ENCODE data around the gene TMEM92.
"Not testable (repeated sequence)": the region's sequence is repeated elsewhere in the genome, so short reads cannot be mapped to it uniquely, and the experiment has no call there.

TMEM92 gene

DNA sequence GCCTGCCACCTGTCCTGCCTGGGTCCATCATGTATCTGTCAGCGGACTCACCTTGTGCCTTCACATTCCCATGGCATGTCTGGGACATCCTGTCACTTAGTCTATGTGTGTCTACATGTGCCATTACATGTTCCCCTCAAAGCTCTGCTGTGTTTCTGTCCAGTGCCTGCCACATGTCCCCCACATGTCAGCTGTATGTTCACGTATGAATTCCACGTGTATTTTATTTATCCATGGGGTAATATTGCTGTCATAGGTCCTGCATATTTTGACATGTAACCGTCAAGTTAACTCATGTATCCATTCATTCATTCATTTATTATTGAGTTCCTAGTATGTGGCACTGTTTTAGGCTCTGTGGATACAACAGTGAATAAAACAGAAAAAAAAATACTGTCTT lies 20.8 kb downstream of the TMEM92 start:
- TF ChIP-seq CTCF (IDR thresholded peaks at IDR 0.05; ENCODE audit: low read depth, low read length): no peak
- in situ Hi-C loops (cut with HindIII; ENCODE audit: low sequenced_read_pairs): no loop called here
- DNase-seq (ENCODE audit: low read depth, low spot score): no peak
- no peak overlapping the region for H3K4me3 ChIP-seq (ENCODE audit: low read depth, low read length)

DNA sequence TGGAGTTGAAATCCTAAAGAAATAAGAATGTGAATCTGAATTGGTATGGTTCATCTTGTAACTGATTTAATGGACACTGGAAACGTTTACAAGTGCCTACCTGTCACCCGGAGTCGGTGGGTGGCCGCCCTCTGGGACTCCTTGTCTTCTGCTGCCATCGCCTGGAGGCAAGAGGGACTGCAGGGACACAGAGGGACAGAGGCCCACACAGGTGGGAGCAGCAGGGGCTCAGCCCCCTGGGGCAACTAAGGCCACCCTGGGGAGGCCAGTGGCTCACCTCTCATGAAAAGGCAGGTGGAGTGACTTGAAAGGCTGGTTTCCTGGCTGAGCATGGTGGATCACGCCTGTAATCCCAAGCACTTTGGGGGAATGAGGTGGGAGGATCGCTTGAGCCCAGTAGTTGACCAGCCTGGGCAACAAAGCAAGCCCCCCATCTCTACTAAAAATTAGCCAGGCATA lies 23.2 kb downstream of the TMEM92 start:
- H3K4me3 ChIP-seq (ENCODE audit: low read depth, low read length): no peak overlapping the region
- DNase-seq (ENCODE audit: low read depth, low spot score): peak; percentile 63
- TF ChIP-seq CTCF (IDR thresholded peaks at IDR 0.05; ENCODE audit: low read depth, low read length): peak; percentile 86
- in situ Hi-C loops (cut with HindIII; ENCODE audit: low sequenced_read_pairs): no loop called here

DNA sequence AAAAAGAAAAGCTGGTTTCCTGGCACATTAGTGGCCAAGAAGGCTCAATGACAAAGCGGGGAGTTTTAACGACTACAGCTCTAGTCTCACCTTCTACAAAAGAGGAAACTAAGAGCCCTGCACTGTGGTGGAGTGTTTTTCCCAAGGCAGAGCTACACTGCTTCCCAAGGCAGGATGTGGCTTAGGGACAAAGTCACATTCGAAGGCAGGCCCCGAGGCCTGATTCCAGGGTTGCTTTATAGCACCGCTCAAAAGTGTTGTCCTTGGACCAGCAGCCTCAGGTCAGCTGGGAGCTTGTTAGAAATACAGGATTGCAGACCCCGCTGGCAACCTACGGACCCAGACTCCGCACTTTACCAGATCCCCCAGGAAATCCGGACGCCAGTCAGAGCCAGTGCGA lies 23.8 kb downstream of the TMEM92 start:
- no peak overlapping the region for H3K4me3 ChIP-seq (ENCODE audit: low read depth, low read length)
- DNase-seq (ENCODE audit: low read depth, low spot score): no peak
- in situ Hi-C loops (cut with HindIII; ENCODE audit: low sequenced_read_pairs): no loop called here
- no peak for TF ChIP-seq CTCF (IDR thresholded peaks at IDR 0.05; ENCODE audit: low read depth, low read length)

GRCh38 chr17:50299776-50300175 lies 25.5 kb downstream of the TMEM92 start:
- no peak for TF ChIP-seq CTCF (IDR thresholded peaks at IDR 0.05; ENCODE audit: low read depth, low read length)
- in situ Hi-C loops (cut with HindIII; ENCODE audit: low sequenced_read_pairs): no loop called here
- no peak overlapping the region for H3K4me3 ChIP-seq (ENCODE audit: low read depth, low read length)
- DNase-seq (ENCODE audit: low read depth, low spot score): no peak

DNA sequence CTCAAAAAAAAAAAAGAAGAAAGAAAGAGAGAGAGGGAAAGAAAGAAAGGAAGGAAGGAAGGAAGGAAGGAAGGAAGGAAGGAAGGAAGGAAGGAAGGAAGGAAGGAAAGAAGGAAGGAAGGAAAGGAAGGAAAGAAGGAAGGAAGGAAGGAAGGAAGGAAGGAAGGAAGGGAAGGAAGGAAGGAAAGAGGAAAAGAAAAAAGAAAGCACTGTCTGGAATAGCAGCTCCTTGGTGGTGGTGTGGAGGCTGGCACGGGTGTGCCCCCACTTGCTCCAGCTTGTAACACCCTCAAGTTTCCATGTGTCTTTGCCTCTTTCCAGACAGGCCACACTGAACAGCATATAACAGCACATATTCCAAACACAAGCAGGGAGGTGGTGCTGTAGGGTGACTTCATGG lies 26.6 kb downstream of the TMEM92 start:
- H3K4me3 ChIP-seq (ENCODE audit: low read depth, low read length); DNase-seq (ENCODE audit: low read depth, low spot score); in situ Hi-C loops (cut with HindIII; ENCODE audit: low sequenced_read_pairs): not testable (repeated sequence)

DNA sequence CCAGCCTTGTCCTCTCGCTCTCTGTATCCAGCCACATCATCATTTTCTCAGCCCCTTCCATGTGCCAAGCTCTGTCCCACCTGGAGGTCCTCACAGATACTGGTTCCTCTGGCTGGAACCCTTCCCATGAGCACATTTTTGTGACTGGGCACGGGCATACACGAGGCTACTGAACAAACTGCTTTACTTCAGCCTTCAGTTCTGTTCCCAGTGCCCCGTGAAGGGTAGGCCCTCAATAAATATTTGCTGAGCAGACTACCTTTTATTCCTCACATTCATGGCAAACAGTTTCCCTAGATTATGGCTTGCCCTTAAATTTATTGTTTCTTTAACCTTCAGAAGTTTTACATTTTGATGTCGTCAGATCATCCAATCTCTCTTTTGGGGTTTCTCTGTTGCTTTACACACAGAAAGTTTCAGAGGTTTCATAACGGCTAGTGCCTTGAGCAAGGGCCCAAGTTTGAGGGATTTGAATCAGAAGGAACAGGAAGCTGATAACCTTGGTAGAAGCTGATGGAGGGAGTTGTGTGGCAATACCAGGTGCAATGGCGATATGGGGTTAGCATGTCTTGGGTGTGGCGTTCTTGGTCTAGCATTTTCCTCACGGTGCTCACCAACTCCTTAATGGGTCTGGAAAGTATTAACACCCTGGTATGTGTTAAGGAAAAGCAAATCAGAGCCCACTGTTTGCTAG lies 27.8 kb downstream of the TMEM92 start:
- no peak overlapping the region for H3K4me3 ChIP-seq (ENCODE audit: low read depth, low read length)
- in situ Hi-C loops (cut with HindIII; ENCODE audit: low sequenced_read_pairs): no loop called here
- no peak for DNase-seq (ENCODE audit: low read depth, low spot score)
- no peak for TF ChIP-seq CTCF (IDR thresholded peaks at IDR 0.05; ENCODE audit: low read depth, low read length)

DNA sequence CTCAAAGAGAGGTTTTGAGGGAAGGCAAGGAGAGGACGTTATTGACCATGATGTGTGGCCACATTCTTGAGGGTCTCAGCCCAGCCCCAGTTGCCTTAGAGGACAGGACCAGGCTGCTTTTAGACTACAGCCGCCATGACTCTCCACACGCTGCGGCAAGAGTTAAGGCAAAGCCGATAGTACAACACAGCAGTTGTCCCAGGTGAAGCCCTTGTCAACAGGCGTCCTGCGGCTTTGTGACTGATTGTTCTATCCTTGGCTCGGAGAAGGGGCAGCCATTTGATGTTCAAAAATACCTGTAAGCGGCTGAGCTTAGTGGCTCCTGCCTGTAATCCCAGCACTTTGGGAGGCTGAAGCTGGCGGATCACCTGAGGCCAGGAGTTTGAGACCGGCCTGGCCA lies 28.8 kb downstream of the TMEM92 start:
- in situ Hi-C loops (cut with HindIII; ENCODE audit: low sequenced_read_pairs): no loop called here
- no peak overlapping the region for H3K4me3 ChIP-seq (ENCODE audit: low read depth, low read length)
- no peak for TF ChIP-seq CTCF (IDR thresholded peaks at IDR 0.05; ENCODE audit: low read depth, low read length)
- DNase-seq (ENCODE audit: low read depth, low spot score): no peak

Data from astrocyte of the spinal cord (primary cell).